ENCODE measurements around the gene DENND2A.

DNA sequence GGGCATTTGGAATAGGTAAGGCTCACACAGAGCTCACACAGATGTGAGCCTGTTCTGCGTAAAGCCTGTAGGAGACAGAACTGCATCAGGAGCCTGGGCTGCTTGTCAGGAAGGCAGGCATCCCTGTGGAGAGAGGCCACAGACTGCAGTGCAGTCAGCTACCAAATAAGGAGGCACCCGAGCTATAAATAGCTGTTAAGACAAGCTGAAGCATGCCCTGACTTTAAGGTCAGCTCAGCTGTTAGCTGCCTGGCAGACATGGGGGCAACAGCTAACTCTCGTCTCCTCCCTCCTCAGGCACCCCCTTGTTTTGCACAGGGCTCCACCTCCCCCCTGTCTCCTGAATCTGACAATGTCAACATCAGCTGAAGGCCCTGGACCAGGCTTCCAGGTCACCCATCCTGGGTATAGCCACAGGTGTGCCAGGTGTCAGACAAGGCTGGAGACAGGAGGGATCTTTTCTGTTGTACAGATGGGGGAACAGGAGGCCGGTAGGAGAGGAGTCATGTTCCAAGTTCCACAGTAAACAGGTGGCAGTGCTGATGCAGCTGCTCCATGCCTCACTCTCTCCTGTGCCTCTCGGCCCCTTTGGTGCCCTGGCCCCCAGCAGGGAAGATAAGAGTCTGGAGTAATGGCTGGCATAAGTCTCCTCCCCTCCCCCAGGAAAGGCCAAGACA, 133.7 kb downstream of the DENND2A start:
- TF ChIP-seq TAF1 (IDR thresholded peaks at IDR 0.05; ENCODE audit: low read depth, low read length) (no peak), POLR2A (IDR thresholded peaks at IDR 0.05; ENCODE audit: low read depth, low read length) (no peak), PAX5 (IDR thresholded peaks at IDR 0.05; ENCODE audit: insufficient read depth, low read length, severe bottlenecking) (no peak), SPI1 (IDR thresholded peaks at IDR 0.05; ENCODE audit: low read depth, low read length) (no peak), POLR2AphosphoS5 (IDR thresholded peaks at IDR 0.05; ENCODE audit: low read depth, low read length) (no peak)
